HG03139 (cell line): ENCODE measurements around the gene TBX15.

Source experiments
- ATAC-seq: cut with Tn5 transposase; IDR thresholded peaks from one replicate; pipeline ENCODE4 v1.9.1; 2021; ENCODE audit not compliant: unreplicated experiment

The TBX15 gene

GRCh38 chr1:118985640-118986554 is 2.2 kb downstream of the TBX15 start:
- ATAC-seq = no peak

GRCh38 chr1:118984722-118985639 is 3.2 kb downstream of the TBX15 start:
- no peak for ATAC-seq

- ATAC-seq = no peak
Measured at GRCh38 chr1:118984086-118984721, 3.9 kb downstream of the TBX15 start.

GRCh38 chr1:118983558-118984041 is 4.5 kb downstream of the TBX15 start:
- ATAC-seq = no peak

- ATAC-seq = no peak
Measured at GRCh38 chr1:118982821-118983557, 5.2 kb downstream of the TBX15 start.

- no peak for ATAC-seq
Measured at GRCh38 chr1:118982266-118982665, 5.9 kb downstream of the TBX15 start.

- ATAC-seq = no peak
Measured at GRCh38 chr1:118981436-118981835, 6.7 kb downstream of the TBX15 start.

- ATAC-seq = no peak
Measured at GRCh38 chr1:118979754-118980575, 8.2 kb downstream of the TBX15 start.

- ATAC-seq = no peak
Measured at GRCh38 chr1:118978914-118979701, 9.0 kb downstream of the TBX15 start.

GRCh38 chr1:118977600-118977999 is 10.5 kb downstream of the TBX15 start:
- no peak for ATAC-seq

GRCh38 chr1:118974661-118975060 is 13.5 kb downstream of the TBX15 start:
- no peak for ATAC-seq

GRCh38 chr1:118973531-118974137 is 14.5 kb downstream of the TBX15 start:
- ATAC-seq = no peak

GRCh38 chr1:118973032-118973431 is 15.1 kb downstream of the TBX15 start:
- no peak for ATAC-seq

GRCh38 chr1:118970451-118970850 is 17.7 kb downstream of the TBX15 start:
- no peak for ATAC-seq

GRCh38 chr1:118963456-118964430 is 24.4 kb downstream of the TBX15 start:
- no peak for ATAC-seq

GRCh38 chr1:118963138-118963455 is 25.0 kb downstream of the TBX15 start:
- ATAC-seq = no peak

GRCh38 chr1:118961156-118961555 is 27.0 kb downstream of the TBX15 start:
- ATAC-seq = no peak
